H1 (cell line): ENCODE data around the gene EMC10. TPM values are rescaled to one million over a fixed set of nuclear protein-coding genes. Genes with fewer than 3 reads are reported as not detected.

Experiments
- CTCF ChIA-PET: fragments of 300-600 bp; sonication (Branson Sonifier 250); formaldehyde crosslinking; loops from one replicate; lab custom pipeline; 2021; ENCODE audit not compliant: partially characterized antibody; lab: Charles Lee
- POLR2A ChIA-PET: fragments of 300-600 bp; sonication (Branson Sonifier 250); formaldehyde crosslinking; loops from one replicate; lab custom pipeline; 2021; ENCODE audit warnings: inconsistent platforms; ENCODE audit not compliant: partially characterized antibody; lab: Charles Lee
- DNase-seq, 2 experiments: peaks; one replicate each; pipeline versions ENCODE4 v3.0.0 to v3.0.0-alpha.2; 2010 to 2022; ENCODE audit warnings: low spot score in 2 of 2, low read depth in 1 of 2, mixed read lengths in 1 of 2
- FAIRE-seq: peaks from 2 replicates; lab custom pipeline; 2011; peaks lifted over from hg19 to GRCh38; lab: Jason Lieb, UNC
- H2AFZ ChIP-seq: 2 replicates; pipeline ENCODE4 v1.8.1; 2012; ENCODE audit warnings: low read length, inconsistent platforms
- H2AK5ac ChIP-seq: 2 replicates; pipeline ENCODE4 v1.6.1; 2013; ENCODE audit warnings: low read depth, low read length
- H2BK120ac ChIP-seq: replicated peaks from 2 replicates; pipeline ENCODE3; 2013; ENCODE audit warnings: low read depth, low read length, inconsistent platforms
- H2BK12ac ChIP-seq: 2 replicates; pipeline ENCODE4 v1.6.1; 2013; ENCODE audit warnings: low read depth, low read length
- H2BK15ac ChIP-seq: 2 replicates; pipeline ENCODE4 v1.6.1; 2013; ENCODE audit warnings: low read length
- H2BK20ac ChIP-seq: 2 replicates; pipeline ENCODE4 v1.6.1; 2013; ENCODE audit warnings: low read length
- H2BK5ac ChIP-seq: 2 replicates; pipeline ENCODE4 v1.6.1; 2013; ENCODE audit warnings: low read depth, low read length
- H3K14ac ChIP-seq: 2 replicates; pipeline ENCODE4 v1.6.1; 2013; ENCODE audit warnings: inconsistent platforms; ENCODE audit not compliant: insufficient read length
- H3K18ac ChIP-seq: 2 replicates; pipeline ENCODE4 v1.6.1; 2013; ENCODE audit warnings: low read length; ENCODE audit errors: extremely low read depth
- H3K23ac ChIP-seq: 2 replicates; pipeline ENCODE4 v1.6.1; 2013; ENCODE audit warnings: inconsistent platforms; ENCODE audit not compliant: insufficient read length
- H3K23me2 ChIP-seq: 2 replicates; pipeline ENCODE4 v1.6.1; 2013; ENCODE audit warnings: low read depth, low read length
- H3K27ac ChIP-seq: 2 replicates; pipeline ENCODE4 v1.6.1; 2011; ENCODE audit warnings: low read depth, low read length, inconsistent platforms
- H3K27me3 ChIP-seq, 4 experiments: replicated peaks in 1 of 4; 1 replicate in 1 of 4; 2 replicates in 3 of 4; pipeline versions ENCODE4 v1.6.1 to v1.8.1; 2011 to 2013; ENCODE audit warnings: low read length in 3 of 4, mild to moderate bottlenecking in 3 of 4, inconsistent platforms in 2 of 4, mixed read lengths in 2 of 4, moderate library complexity in 1 of 4; ENCODE audit not compliant: control insufficient read depth in 3 of 4, insufficient read depth in 3 of 4; ENCODE audit errors: extremely low read depth in 1 of 4
- H3K36me3 ChIP-seq, 4 experiments: 2 replicates each; pipeline versions ENCODE4 v1.6.1 to v1.8.1; 2011 to 2013; ENCODE audit warnings: mild to moderate bottlenecking in 4 of 4, low read length in 3 of 4, moderate library complexity in 2 of 4, control low read depth in 1 of 4, inconsistent platforms in 1 of 4; ENCODE audit not compliant: insufficient read depth in 4 of 4, control insufficient read depth in 2 of 4
- H3K4ac ChIP-seq: replicated peaks from 2 replicates; pipeline ENCODE3; 2013; ENCODE audit warnings: low read length, low read depth, mixed read lengths, inconsistent platforms; ENCODE audit not compliant: insufficient read length
- H3K4me1 ChIP-seq, 4 experiments: replicated peaks in 1 of 4; 1 replicate in 1 of 4; 2 replicates in 3 of 4; pipeline versions ENCODE4 v1.6.1 to v1.8.1; 2011 to 2013; ENCODE audit warnings: low read length in 3 of 4, inconsistent platforms in 2 of 4, mixed read lengths in 1 of 4; ENCODE audit not compliant: insufficient read depth in 4 of 4, control insufficient read depth in 3 of 4
- H3K4me2 ChIP-seq, 2 experiments: 2 replicates each; pipeline versions ENCODE4 v1.6.1 to v1.8.1; 2011 to 2013; ENCODE audit warnings: low read depth in 2 of 2, low read length in 2 of 2, control low read depth in 1 of 2, inconsistent platforms in 1 of 2, mild to moderate bottlenecking in 1 of 2; ENCODE audit not compliant: insufficient read depth in 1 of 2
- H3K4me3 ChIP-seq, 4 experiments: fragments of 200-600, 300-600 bp in 1 of 4; sonication (generic), shearing (Covaris generic), sonication (Bioruptor Twin) in 1 of 4; 2 replicates each; pipeline versions ENCODE4 v1.5.1 to v1.8.1; 2011 to 2016; ENCODE audit warnings: low read length in 4 of 4, low read depth in 3 of 4, control low read depth in 2 of 4, inconsistent platforms in 2 of 4, mild to moderate bottlenecking in 2 of 4, mixed read lengths in 1 of 4, moderate library complexity in 1 of 4; ENCODE audit not compliant: insufficient read depth in 2 of 4; ENCODE audit errors: extremely low read depth in 1 of 4
- H3K56ac ChIP-seq: replicated peaks from 2 replicates; pipeline ENCODE3; 2013; ENCODE audit warnings: low read depth, mild to moderate bottlenecking, mixed read lengths, low read length, inconsistent platforms; ENCODE audit not compliant: insufficient read length
- H3K79me1 ChIP-seq: 2 replicates; pipeline ENCODE4 v1.6.1; 2013; ENCODE audit warnings: low read depth, low read length, control low read depth
- H3K79me2 ChIP-seq, 2 experiments: 2 replicates each; pipeline versions ENCODE4 v1.6.1 to v1.8.1; 2012 to 2013; ENCODE audit warnings: low read length in 2 of 2, mild to moderate bottlenecking in 2 of 2, inconsistent platforms in 1 of 2; ENCODE audit not compliant: insufficient read depth in 2 of 2, control insufficient read depth in 1 of 2
- H3K9ac ChIP-seq, 4 experiments: replicated peaks in 1 of 4; 1 replicate in 1 of 4; 2 replicates in 3 of 4; pipeline versions ENCODE4 v1.6.1 to v1.8.1; 2011 to 2013; ENCODE audit warnings: low read depth in 3 of 4, low read length in 3 of 4, control low read depth in 2 of 4, mild to moderate bottlenecking in 2 of 4, moderate library complexity in 2 of 4, inconsistent platforms in 1 of 4; ENCODE audit errors: extremely low read depth in 1 of 4
- H3K9me3 ChIP-seq, 2 experiments: 2 replicates each; pipeline versions ENCODE4 v1.6.1 to v1.8.1; 2012 to 2013; ENCODE audit warnings: mild to moderate bottlenecking in 2 of 2, moderate library complexity in 2 of 2, control low read depth in 1 of 2, inconsistent platforms in 1 of 2, low read depth in 1 of 2, low read length in 1 of 2, mixed read lengths in 1 of 2; ENCODE audit not compliant: insufficient read depth in 2 of 2
- H4K20me1 ChIP-seq, 2 experiments: replicated peaks in 1 of 2; 2 replicates each; pipeline versions ENCODE3 to v1.8.1; 2011 to 2013; ENCODE audit warnings: inconsistent platforms in 2 of 2, low read length in 2 of 2, mild to moderate bottlenecking in 1 of 2; ENCODE audit not compliant: insufficient read depth in 2 of 2, control insufficient read depth in 1 of 2
- H4K5ac ChIP-seq: 2 replicates; pipeline ENCODE4 v1.6.1; 2013; ENCODE audit warnings: low read length, low read depth, mixed read lengths, inconsistent platforms; ENCODE audit not compliant: insufficient read length
- H4K8ac ChIP-seq: 2 replicates; pipeline ENCODE4 v1.8.0; 2013; ENCODE audit warnings: mild to moderate bottlenecking, moderate library complexity, low read length, inconsistent platforms; ENCODE audit not compliant: insufficient read depth; ENCODE audit errors: extremely low read depth
- H4K91ac ChIP-seq: replicated peaks from 2 replicates; pipeline ENCODE3; 2013; ENCODE audit warnings: low read length, mixed read lengths, inconsistent platforms; ENCODE audit not compliant: insufficient read length
- ASH2L ChIP-seq: fragments of 200-600, 300-600 bp; sonication (generic); IDR thresholded peaks from one replicate; pipeline ENCODE4 v1.7.1; 2017; ENCODE audit warnings: low read length
- CTBP2 ChIP-seq: IDR thresholded peaks from 2 replicates; pipeline ENCODE4 v1.7.0; 2011; ENCODE audit warnings: borderline replicate concordance, mild to moderate bottlenecking, moderate library complexity, mixed read lengths, low read length; ENCODE audit not compliant: insufficient read depth, insufficient read length
- HDAC2 ChIP-seq, 2 experiments: fragments of 300-600 bp in 1 of 2; sonication (generic) in 1 of 2; IDR thresholded peaks; 2 replicates each; pipeline ENCODE4 v1.6.1; 2011 to 2012; ENCODE audit warnings: low read depth in 2 of 2, low read length in 2 of 2, mild to moderate bottlenecking in 2 of 2, moderate library complexity in 2 of 2, borderline replicate concordance in 1 of 2, inconsistent platforms in 1 of 2
- NANOG ChIP-seq: IDR thresholded peaks from 2 replicates; pipeline ENCODE4 v1.6.1; 2011; ENCODE audit warnings: low read length, low read depth, mild to moderate bottlenecking, inconsistent platforms; ENCODE audit not compliant: insufficient read depth, poor library complexity, severe bottlenecking
- POLR2A ChIP-seq, 2 experiments: IDR thresholded peaks; 1 replicate in 1 of 2; 2 replicates in 1 of 2; pipeline ENCODE4 v1.6.1; 2011; ENCODE audit warnings: low read depth in 2 of 2, low read length in 2 of 2, mild to moderate bottlenecking in 2 of 2; ENCODE audit errors: control extremely low read depth in 1 of 2
- RNF2 ChIP-seq: fragments of 200-900, 300-1000 bp; sonication (generic); IDR thresholded peaks from 2 replicates; pipeline ENCODE4 v1.7.1; 2016; ENCODE audit warnings: borderline replicate concordance, low read depth, mild to moderate bottlenecking, antibody characterized with exemption, low read length; ENCODE audit not compliant: poor library complexity, severe bottlenecking; ENCODE audit errors: missing control alignments
- SP2 ChIP-seq: IDR thresholded peaks from 2 replicates; pipeline ENCODE4 v1.6.1; 2012; ENCODE audit warnings: mild to moderate bottlenecking, low read length, inconsistent platforms
- SP4 ChIP-seq: IDR thresholded peaks from 2 replicates; pipeline ENCODE4 v1.6.1; 2012; ENCODE audit warnings: low read length, inconsistent platforms
- SUZ12 ChIP-seq: fragments of 200-600 bp; sonication (generic); IDR thresholded peaks from 2 replicates; pipeline ENCODE4 v1.6.1; 2012; ENCODE audit warnings: mild to moderate bottlenecking, inconsistent platforms, low read length, moderate library complexity, mixed read lengths
- TAF7 ChIP-seq: optimal IDR thresholded peaks from 2 replicates; pipeline ENCODE3; 2011; ENCODE audit warnings: low read depth, mild to moderate bottlenecking, inconsistent platforms, low read length, moderate library complexity, borderline replicate concordance
- TEAD4 ChIP-seq: IDR thresholded peaks from 2 replicates; pipeline ENCODE4 v1.6.1; 2012; ENCODE audit warnings: low read depth, low read length, inconsistent platforms, mixed read lengths
- YY1 ChIP-seq: IDR thresholded peaks from 2 replicates; pipeline ENCODE4 v1.6.1; 2011; ENCODE audit warnings: low read depth, mild to moderate bottlenecking, low read length
- WGBS, 2 experiments: shearing (Covaris generic) in 1 of 2; methylation state at CpG; one replicate each; pipeline versions ENCODE4 v1.1.6 to v1.1.7; 2013 to 2015; ENCODE audit warnings: low lambda C conversion rate in 2 of 2, mixed read lengths in 2 of 2, inconsistent platforms in 1 of 2, low coverage in 1 of 2, missing lambda C conversion rate in 1 of 2; ENCODE audit not compliant: insufficient replicate concordance in 2 of 2, insufficient coverage in 1 of 2, insufficient read length in 1 of 2; ENCODE audit errors: extremely low coverage in 1 of 2, missing lambda C conversion rate in 1 of 2; 5-methylcytosine and 5-hydroxymethylcytosine counted together
- polyA plus RNA-seq, 7 experiments: library from polyadenylated mRNA; depleted of rRNA in 3 of 7; stranded (reverse) in 5 of 7; unstranded in 2 of 7; fragments of >200 nt in 5 of 7; fragments of 200-250 nt in 2 of 7; gene quantifications; 1 replicate in 5 of 7; 2 replicates in 1 of 7; 4 replicates in 1 of 7; pipeline versions ENCODE4 v1.2.1 to v1.2.3, GENCODE V29; 2011 to 2013; ENCODE audit warnings: missing spikeins in 2 of 7, mixed read lengths in 2 of 7
- total RNA-seq: library from RNA; stranded (reverse); fragmentation: NEBNext Ultra II Directional; extraction: Animal tissue kit (Norgen Biotek cat#: 25700); gene quantifications from 2 replicates; pipeline ENCODE4 v1.2.1, GENCODE V29; 2021

EMC10 gene
- total and polyA plus RNA-seq, 2 of the 8 experiments (the other 6 are each of a cell fraction or from before 2014, with no cell fraction given), result 77.6 to 103 TPM

- Histone ChIP-seq H3K23ac (no peak overlapping the region), H3K4ac (no peak overlapping the region), H3K18ac (no peak overlapping the region), H2BK12ac (no peak overlapping the region), H3K27me3 (peaks cover 0 to 18% (median 12%) of the 10 kb centered on the region in 4 experiments; a peak in 5 of 7 replicates), H2AK5ac (no peak overlapping the region), H4K5ac (no peak overlapping the region), H3K4me2 (no peak overlapping the region), H2BK20ac (no peak overlapping the region), H3K9ac (no peak overlapping the region), H4K91ac (no peak overlapping the region), H2BK5ac (no peak overlapping the region), H3K9me3 (no peaks in the 10 kb centered on the region), H3K79me1 (no peaks in the 10 kb centered on the region; the same call in 1 of the 2 replicates), H3K4me3 (no peak overlapping the region), H2AFZ (no peak overlapping the region), H3K27ac (no peak overlapping the region), H4K20me1 (peaks cover 0 to 1% of the 10 kb centered on the region in 2 experiments), H3K79me2 (no peaks in the 10 kb centered on the region), H3K36me3 (no peaks in the 10 kb centered on the region), H2BK120ac (no peak overlapping the region), H2BK15ac (no peak overlapping the region), H3K4me1 (peaks cover 0 to 6% (median 3%) of the 10 kb centered on the region in 4 experiments; a peak in 4 of 7 replicates), H3K14ac (no peak overlapping the region), H4K8ac (no peak overlapping the region), H3K56ac (no peak overlapping the region), H3K23me2 (no peaks in the 10 kb centered on the region; the same call in 1 of the 2 replicates)
- FAIRE-seq (no peak), DNase-seq (no peak)
- ChIA-PET CTCF (interaction anchor here (0.6 to 4.0 kb wide), 8 partner anchors 10 to 581 kb away, joined by 3 to 17 read pairs (median 5); no protein-coding TSS in a partner anchor), POLR2A (interaction anchor here (1.0 to 2.0 kb wide), 2 partner anchors 8 to 20 kb away, joined by 3 to 4 read pairs; no protein-coding TSS in a partner anchor)
- no peak for TF ChIP-seq RNF2
- TF ChIP-seq TAF7, result no peak
- TF ChIP-seq SP2, result no peak
- TF ChIP-seq SUZ12, result no peak
- no peak for TF ChIP-seq HDAC2 (IDR thresholded peaks at IDR 0.05; ENCODE audit: borderline replicate concordance in 1 of 2, low read depth in 2 of 2, low read length in 2 of 2)
- no peak for TF ChIP-seq CTBP2
- no peak for TF ChIP-seq NANOG
- no peak for TF ChIP-seq YY1
- no peak for TF ChIP-seq TEAD4
- TF ChIP-seq ASH2L, result no peak
- no peak for TF ChIP-seq SP4
- TF ChIP-seq POLR2A (IDR thresholded peaks at IDR 0.05; ENCODE audit: control extremely low read depth in 1 of 2, low read depth in 2 of 2, low read length in 2 of 2), result no peak
- 79% methylated on average over 3 of the region's 3 CpGs; no CpG with 5 or more reads in 1 of the 2 experiments for WGBS, 2 experiments
Observed at GRCh38 chr19:50508843-50509190, 32.5 kb downstream of the EMC10 start.
